Hepatocyte (in vitro differentiated cells): ENCODE data around the gene INS. TPM values are rescaled to one million over a fixed set of nuclear protein-coding genes. Genes with fewer than 3 reads are reported as not detected.
A peak's percentile ranks its signal among the peaks of the same experiment; 100 is the strongest.

ENCODE experiments used
- DNase-seq: peaks from one replicate; pipeline ENCODE4 v3.0.0-alpha.2; 2016; ENCODE audit warnings: low spot score
- H2AFZ ChIP-seq: fragments of 200-600 bp; sonication (generic); 2 replicates; pipeline ENCODE4 v1.6.0; 2016; ENCODE audit warnings: antibody characterized with exemption, mild to moderate bottlenecking
- H3K27ac ChIP-seq: fragments of 200-600 bp; sonication (generic); 2 replicates; pipeline ENCODE4 v1.5.1; 2016; ENCODE audit warnings: mild to moderate bottlenecking
- H3K27me3 ChIP-seq: fragments of 200-600 bp; sonication (generic); 2 replicates; pipeline ENCODE4 v1.6.1; 2016
- H3K36me3 ChIP-seq: fragments of 200-600 bp; sonication (generic); replicated peaks from 2 replicates; pipeline ENCODE4 v1.5.1; 2016; ENCODE audit warnings: low read depth; ENCODE audit not compliant: insufficient read depth
- H3K4me1 ChIP-seq: fragments of 200-600 bp; sonication (generic); 2 replicates; pipeline ENCODE4 v1.5.1; 2016; ENCODE audit warnings: mild to moderate bottlenecking, moderate library complexity; ENCODE audit not compliant: insufficient read depth
- H3K4me2 ChIP-seq: fragments of 200-600 bp; sonication (generic); 2 replicates; pipeline ENCODE4 v1.6.0; 2016
- H3K4me3 ChIP-seq: fragments of 200-600 bp; sonication (generic); 2 replicates; pipeline ENCODE4 v1.5.1; 2016; ENCODE audit warnings: mild to moderate bottlenecking
- H3K79me2 ChIP-seq: fragments of 200-600 bp; sonication (generic); 2 replicates; pipeline ENCODE4 v1.6.0; 2017; ENCODE audit warnings: mild to moderate bottlenecking
- H3K9me2 ChIP-seq: fragments of 200-600 bp; sonication (generic); replicated peaks from 2 replicates; pipeline ENCODE4 v1.6.0; 2017; ENCODE audit warnings: mild to moderate bottlenecking; ENCODE audit not compliant: insufficient read depth
- H3K9me3 ChIP-seq: fragments of 200-600 bp; sonication (generic); 2 replicates; pipeline ENCODE4 v1.5.1; 2016; ENCODE audit warnings: low read depth, mild to moderate bottlenecking
- H4K20me1 ChIP-seq: fragments of 200-600 bp; sonication (generic); 2 replicates; pipeline ENCODE4 v1.6.0; 2016; ENCODE audit warnings: mild to moderate bottlenecking; ENCODE audit not compliant: insufficient read depth, poor library complexity, severe bottlenecking
- EZH2 ChIP-seq: fragments of 200-600 bp; sonication (generic); IDR thresholded peaks from 2 replicates; pipeline ENCODE4 v1.6.1; 2016; ENCODE audit warnings: antibody characterized with exemption, mild to moderate bottlenecking, borderline replicate concordance
- EZH2phosphoT487 ChIP-seq: fragments of 200-600 bp; sonication (generic); IDR thresholded peaks from one replicate; pipeline ENCODE4 v1.6.1; 2018; ENCODE audit warnings: antibody characterized with exemption, mild to moderate bottlenecking, low read depth, moderate library complexity; ENCODE audit not compliant: unreplicated experiment, severe bottlenecking
- WGBS: methylation state at CpG from one replicate; pipeline ENCODE4 v1.1.6; 2016; ENCODE audit warnings: low lambda C conversion rate; ENCODE audit errors: missing lambda C conversion rate; 5-methylcytosine and 5-hydroxymethylcytosine counted together
- polyA plus RNA-seq: library from polyadenylated mRNA; unstranded; fragments of >200 nt; fragmentation: Nextera tagmentation; extraction: Ambion mirVana; gene quantifications from 2 replicates; pipeline ENCODE4 v1.2.1, GENCODE V29; 2016
- total RNA-seq: library from RNA; depleted of rRNA; stranded (reverse); fragments of >200 nt; gene quantifications from 2 replicates; pipeline ENCODE4 v1.2.3, GENCODE V29; 2014
- TF ChIP-seq, protein P1 (sequence below): fragments of 200-600 bp; sonication (generic); IDR thresholded peaks from 2 replicates; pipeline ENCODE4 v1.5.1; 2016; ENCODE audit warnings: antibody characterized with exemption, mild to moderate bottlenecking; ENCODE audit not compliant: poor library complexity

INS gene
- total and polyA plus RNA-seq, 2 experiments from 2014 or later = not detected

DNA sequence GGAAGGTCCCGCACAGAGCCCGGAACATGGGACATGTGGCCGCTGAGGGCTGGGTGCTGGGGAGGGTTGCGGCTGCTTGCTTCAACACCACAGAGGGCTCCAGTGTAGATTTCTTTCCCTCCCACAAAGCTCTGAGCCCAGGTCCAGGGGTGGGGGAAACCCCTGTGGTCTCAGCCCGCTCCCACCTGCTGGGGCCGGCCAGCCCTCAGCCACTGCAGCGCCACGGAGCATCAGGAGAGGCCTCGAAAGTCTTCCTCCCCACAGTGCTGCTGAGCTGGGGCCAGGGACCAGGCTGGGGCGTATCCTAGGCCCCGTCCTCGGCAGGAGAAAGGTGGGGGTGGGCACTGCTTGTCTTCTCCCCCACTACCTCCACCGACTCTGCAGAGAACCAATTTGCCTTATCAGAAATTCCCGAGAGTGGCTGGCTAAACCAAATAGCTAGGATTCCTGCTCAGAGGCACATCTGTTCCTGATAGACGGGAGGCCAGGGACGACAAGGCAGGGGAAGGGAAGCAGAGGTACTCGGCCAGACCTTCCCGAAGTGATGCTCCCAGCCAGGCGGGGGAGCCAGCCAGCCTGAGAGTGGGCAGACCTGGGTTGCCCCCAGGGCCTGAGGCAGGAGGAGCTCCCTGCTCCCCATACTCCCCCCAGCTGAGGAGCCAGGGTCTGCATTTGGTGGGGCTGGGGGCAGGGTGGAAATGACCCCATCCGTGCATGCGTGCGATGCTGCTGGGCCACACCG is 40.5 kb downstream of the INS start:
- Histone ChIP-seq H3K79me2 (no peaks in the 10 kb centered on the region), H3K27ac (no peak overlapping the region), H4K20me1 (no peaks in the 10 kb centered on the region), H2AFZ (no peak overlapping the region), H3K27me3 (no peaks in the 10 kb centered on the region), H3K9me3 (no peaks in the 10 kb centered on the region), H3K9me2 (no peaks in the 10 kb centered on the region), H3K4me1 (peaks cover 26% of the 10 kb centered on the region), H3K4me3 (no peak overlapping the region), H3K4me2 (no peak overlapping the region), H3K36me3 (no peaks in the 10 kb centered on the region)
- WGBS = 52% methylated on average over 19 of the region's 23 CpGs
- no peak for DNase-seq
- no peak for TF ChIP-seq EZH2phosphoT487
- TF ChIP-seq, protein P1, sequence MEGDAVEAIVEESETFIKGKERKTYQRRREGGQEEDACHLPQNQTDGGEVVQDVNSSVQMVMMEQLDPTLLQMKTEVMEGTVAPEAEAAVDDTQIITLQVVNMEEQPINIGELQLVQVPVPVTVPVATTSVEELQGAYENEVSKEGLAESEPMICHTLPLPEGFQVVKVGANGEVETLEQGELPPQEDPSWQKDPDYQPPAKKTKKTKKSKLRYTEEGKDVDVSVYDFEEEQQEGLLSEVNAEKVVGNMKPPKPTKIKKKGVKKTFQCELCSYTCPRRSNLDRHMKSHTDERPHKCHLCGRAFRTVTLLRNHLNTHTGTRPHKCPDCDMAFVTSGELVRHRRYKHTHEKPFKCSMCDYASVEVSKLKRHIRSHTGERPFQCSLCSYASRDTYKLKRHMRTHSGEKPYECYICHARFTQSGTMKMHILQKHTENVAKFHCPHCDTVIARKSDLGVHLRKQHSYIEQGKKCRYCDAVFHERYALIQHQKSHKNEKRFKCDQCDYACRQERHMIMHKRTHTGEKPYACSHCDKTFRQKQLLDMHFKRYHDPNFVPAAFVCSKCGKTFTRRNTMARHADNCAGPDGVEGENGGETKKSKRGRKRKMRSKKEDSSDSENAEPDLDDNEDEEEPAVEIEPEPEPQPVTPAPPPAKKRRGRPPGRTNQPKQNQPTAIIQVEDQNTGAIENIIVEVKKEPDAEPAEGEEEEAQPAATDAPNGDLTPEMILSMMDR = peak; percentile 7

DNA sequence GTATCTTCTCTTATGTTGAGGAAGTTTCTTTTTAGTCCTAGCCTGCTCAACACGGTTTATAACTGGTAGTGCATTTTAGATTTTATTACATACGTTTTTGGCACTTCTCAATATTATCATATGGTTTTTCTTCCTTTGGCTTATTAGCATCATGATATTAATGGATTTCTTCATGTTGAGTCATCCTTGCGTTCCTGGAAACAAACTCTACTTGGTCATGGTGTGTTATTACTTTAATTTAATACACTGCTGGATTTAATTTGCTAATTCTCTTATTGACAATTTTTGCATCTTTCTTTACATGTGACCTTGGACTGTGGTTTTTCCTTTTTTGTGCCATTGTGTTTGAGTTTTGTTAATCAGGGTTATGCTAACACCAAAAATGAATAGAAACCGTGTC is 42.3 kb downstream of the INS start:
- no peak overlapping the region for H3K4me3 ChIP-seq
- no peak overlapping the region for H3K4me2 ChIP-seq
- no peak overlapping the region for H2AFZ ChIP-seq
- H3K4me1 ChIP-seq = peaks cover 26% of the 10 kb centered on the region
- TF ChIP-seq EZH2phosphoT487 (no peak), EZH2 (no peak)
- TF ChIP-seq, protein P1 = no peak
- no peaks in the 10 kb centered on the region for H3K9me2 ChIP-seq
- H3K36me3 ChIP-seq = no peaks in the 10 kb centered on the region
- H3K27me3 ChIP-seq = no peaks in the 10 kb centered on the region
- no peaks in the 10 kb centered on the region for H3K79me2 ChIP-seq
- no peak overlapping the region for H3K27ac ChIP-seq
- no peaks in the 10 kb centered on the region for H3K9me3 ChIP-seq
- no peak for DNase-seq
- 90% methylated on average over 4 of the region's 4 CpGs for WGBS
- H4K20me1 ChIP-seq = no peaks in the 10 kb centered on the region

GRCh38 chr11:2116680-2117079 is 44.3 kb downstream of the INS start:
- Histone ChIP-seq H4K20me1 (no peaks in the 10 kb centered on the region), H2AFZ (no peak overlapping the region), H3K79me2 (no peaks in the 10 kb centered on the region), H3K9me2 (no peaks in the 10 kb centered on the region), H3K27ac (no peak overlapping the region), H3K27me3 (no peaks in the 10 kb centered on the region), H3K4me1 (peaks cover 14% of the 10 kb centered on the region), H3K9me3 (no peaks in the 10 kb centered on the region), H3K36me3 (no peaks in the 10 kb centered on the region), H3K4me3 (no peak overlapping the region), H3K4me2 (no peak overlapping the region)
- no peak for DNase-seq
- TF ChIP-seq EZH2phosphoT487 (no peak), EZH2 (no peak)
- TF ChIP-seq, protein P1 = no peak
- 93% methylated on average over 1 of the region's 1 CpG for WGBS
